A549 (cell line): ENCODE results near the gene KIAA1586.

ENCODE experiments used
- CHD4 ChIP-seq: fragments of 200-600 bp; sonication (generic); IDR thresholded peaks from 2 replicates; pipeline ENCODE4 v1.6.1; 2016; ENCODE audit warnings: antibody characterized with exemption, mild to moderate bottlenecking, borderline replicate concordance
- CTCF ChIP-seq: fragments of >200 bp; sonication (Bioruptor Twin); formaldehyde crosslinking; IDR thresholded peaks from 3 replicates; pipeline ENCODE4 v1.5.1; 2016
- HOXA7 ChIP-seq: fragments of 250-450 bp; sonication (Bioruptor Pico); IDR thresholded peaks from 2 replicates; pipeline ENCODE4 v1.5.0; 2020; ENCODE audit warnings: mild to moderate bottlenecking, moderate library complexity
- JUN ChIP-seq, 2 experiments: fragments of >200 bp; sonication (Bioruptor Twin); formaldehyde crosslinking; IDR thresholded peaks; 2 replicates in 1 of 2; 3 replicates in 1 of 2; pipeline ENCODE4 v1.6.1; 2016 to 2017
- KDM1A ChIP-seq: fragments of 200-600 bp; sonication (generic); IDR thresholded peaks from 2 replicates; pipeline ENCODE4 v1.6.1; 2016; ENCODE audit warnings: low read depth, mild to moderate bottlenecking
- KDM5A ChIP-seq: fragments of 200-600 bp; sonication (generic); IDR thresholded peaks from 2 replicates; pipeline ENCODE4 v1.6.1; 2016; ENCODE audit warnings: antibody characterized with exemption, mild to moderate bottlenecking
- MAFK ChIP-seq: fragments of 450-650 bp; IDR thresholded peaks from 2 replicates; pipeline ENCODE4 v1.6.1; 2014; ENCODE audit not compliant: partially characterized antibody
- NR3C1 ChIP-seq: fragments of >200 bp; sonication (Bioruptor Twin); formaldehyde crosslinking; IDR thresholded peaks from 3 replicates; pipeline ENCODE4 v1.6.1; 2017
- POLR2A ChIP-seq: IDR thresholded peaks from 2 replicates; pipeline ENCODE4 v1.6.1; 2012; ENCODE audit warnings: mild to moderate bottlenecking, low read length
- RARB ChIP-seq: fragments of 250-450 bp; sonication (Bioruptor Pico); IDR thresholded peaks from 2 replicates; pipeline ENCODE4 v1.8.0; 2021; ENCODE audit warnings: mild to moderate bottlenecking, moderate library complexity
- RFX5 ChIP-seq: fragments of 450-650 bp; IDR thresholded peaks from 2 replicates; pipeline ENCODE4 v1.7.1; 2014; ENCODE audit warnings: antibody characterized with exemption, mild to moderate bottlenecking, moderate library complexity
- ZC3H11A ChIP-seq: fragments of 450-650 bp; IDR thresholded peaks from 2 replicates; pipeline ENCODE4 v1.6.1; 2014; ENCODE audit warnings: antibody characterized with exemption, mild to moderate bottlenecking
- TF ChIP-seq, protein P1 (sequence below): fragments of 250-450 bp; sonication (Bioruptor Pico); IDR thresholded peaks from 2 replicates; pipeline ENCODE4 v1.5.0; 2021; ENCODE audit warnings: mild to moderate bottlenecking, moderate library complexity, borderline replicate concordance

DNA sequence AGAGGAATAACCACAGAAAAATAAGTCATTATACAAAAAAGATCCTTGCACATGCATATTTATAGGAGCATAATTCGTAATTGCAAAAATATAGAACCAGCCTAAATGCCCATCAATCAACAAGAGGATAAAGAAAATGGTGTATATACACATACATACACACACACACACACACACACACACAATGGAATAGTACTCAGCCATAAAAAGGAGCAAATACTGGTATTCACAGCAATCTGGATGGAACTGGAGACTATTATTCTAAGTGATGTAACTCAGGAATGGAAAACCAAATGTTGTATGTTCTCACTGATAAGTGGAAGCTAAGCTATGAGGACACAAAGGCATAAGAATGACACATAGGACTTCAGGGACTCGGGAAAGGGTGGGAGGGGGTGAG, 1.9 kb upstream of the KIAA1586 start:
- no peak for TF ChIP-seq KDM5A
- no peak for TF ChIP-seq CTCF
- TF ChIP-seq RARB (CRISPR knock-in tag), result no peak
- TF ChIP-seq, protein P1, sequence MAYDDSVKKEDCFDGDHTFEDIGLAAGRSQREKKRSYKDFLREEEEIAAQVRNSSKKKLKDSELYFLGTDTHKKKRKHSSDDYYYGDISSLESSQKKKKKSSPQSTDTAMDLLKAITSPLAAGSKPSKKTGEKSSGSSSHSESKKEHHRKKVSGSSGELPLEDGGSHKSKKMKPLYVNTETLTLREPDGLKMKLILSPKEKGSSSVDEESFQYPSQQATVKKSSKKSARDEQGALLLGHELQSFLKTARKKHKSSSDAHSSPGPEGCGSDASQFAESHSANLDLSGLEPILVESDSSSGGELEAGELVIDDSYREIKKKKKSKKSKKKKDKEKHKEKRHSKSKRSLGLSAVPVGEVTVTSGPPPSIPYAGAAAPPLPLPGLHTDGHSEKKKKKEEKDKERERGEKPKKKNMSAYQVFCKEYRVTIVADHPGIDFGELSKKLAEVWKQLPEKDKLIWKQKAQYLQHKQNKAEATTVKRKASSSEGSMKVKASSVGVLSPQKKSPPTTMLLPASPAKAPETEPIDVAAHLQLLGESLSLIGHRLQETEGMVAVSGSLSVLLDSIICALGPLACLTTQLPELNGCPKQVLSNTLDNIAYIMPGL, result no peak
- no peak for TF ChIP-seq CHD4
- TF ChIP-seq POLR2A, result no peak
- no peak for TF ChIP-seq MAFK
- no peak for TF ChIP-seq JUN (IDR thresholded peaks at IDR 0.05)
- TF ChIP-seq HOXA7, result no peak
- no peak for TF ChIP-seq ZC3H11A
- TF ChIP-seq RFX5, result no peak
- no peak for TF ChIP-seq KDM1A
- no peak for TF ChIP-seq NR3C1
